ENCODE measurements around the gene BPIFB2. TPM values are rescaled to one million over a fixed set of nuclear protein-coding genes. Genes with fewer than 3 reads are reported as not detected.

The BPIFB2 gene
- total and polyA plus RNA-seq, 10 of the 15 experiments (the other 5 are each of a cell fraction or from before 2014, with no cell fraction given), result not detected

DNA sequence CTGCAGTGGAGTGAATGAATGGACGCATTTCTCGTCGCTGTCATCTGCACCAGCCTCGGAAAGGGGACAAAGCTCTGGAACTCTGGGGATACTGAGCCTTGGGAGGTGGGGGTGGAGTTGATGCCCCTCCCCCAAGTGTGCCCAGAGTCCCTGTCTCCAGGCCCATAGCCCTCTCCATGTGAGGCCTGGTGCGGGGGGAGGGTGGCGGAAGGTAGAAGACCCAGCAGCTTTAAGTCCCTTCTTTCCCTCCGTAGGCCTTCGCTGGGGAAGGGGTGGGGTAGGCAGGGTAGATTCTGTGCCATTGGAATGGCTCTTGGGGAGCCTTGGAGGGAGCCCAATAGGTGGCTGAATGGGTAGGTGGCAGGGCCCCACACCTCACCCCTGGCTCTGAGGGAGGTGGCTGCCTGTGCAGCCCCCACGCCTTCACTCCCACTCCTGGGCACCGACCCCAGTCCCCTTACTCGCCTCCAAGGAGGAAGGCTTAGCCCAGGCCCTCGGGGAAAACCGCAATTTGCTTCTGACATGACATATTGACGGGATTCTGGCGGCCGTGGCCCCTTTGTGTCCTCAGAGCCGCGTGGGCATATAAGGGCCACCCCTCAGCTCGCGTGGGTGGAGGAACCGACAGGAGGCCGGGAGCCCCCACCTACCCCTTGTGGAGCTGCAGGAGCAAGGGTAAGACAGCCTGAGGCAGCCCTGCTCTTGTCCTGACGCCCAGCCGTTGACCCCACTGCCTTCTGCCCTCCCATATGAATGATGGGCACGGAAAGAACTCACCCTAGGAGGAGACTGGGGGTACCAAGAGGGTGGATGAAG is 46.0 kb downstream of the BPIFB2 start, which contains the start of gene BPIFB3 (continued):
- TF ChIP-seq, protein P1, sequence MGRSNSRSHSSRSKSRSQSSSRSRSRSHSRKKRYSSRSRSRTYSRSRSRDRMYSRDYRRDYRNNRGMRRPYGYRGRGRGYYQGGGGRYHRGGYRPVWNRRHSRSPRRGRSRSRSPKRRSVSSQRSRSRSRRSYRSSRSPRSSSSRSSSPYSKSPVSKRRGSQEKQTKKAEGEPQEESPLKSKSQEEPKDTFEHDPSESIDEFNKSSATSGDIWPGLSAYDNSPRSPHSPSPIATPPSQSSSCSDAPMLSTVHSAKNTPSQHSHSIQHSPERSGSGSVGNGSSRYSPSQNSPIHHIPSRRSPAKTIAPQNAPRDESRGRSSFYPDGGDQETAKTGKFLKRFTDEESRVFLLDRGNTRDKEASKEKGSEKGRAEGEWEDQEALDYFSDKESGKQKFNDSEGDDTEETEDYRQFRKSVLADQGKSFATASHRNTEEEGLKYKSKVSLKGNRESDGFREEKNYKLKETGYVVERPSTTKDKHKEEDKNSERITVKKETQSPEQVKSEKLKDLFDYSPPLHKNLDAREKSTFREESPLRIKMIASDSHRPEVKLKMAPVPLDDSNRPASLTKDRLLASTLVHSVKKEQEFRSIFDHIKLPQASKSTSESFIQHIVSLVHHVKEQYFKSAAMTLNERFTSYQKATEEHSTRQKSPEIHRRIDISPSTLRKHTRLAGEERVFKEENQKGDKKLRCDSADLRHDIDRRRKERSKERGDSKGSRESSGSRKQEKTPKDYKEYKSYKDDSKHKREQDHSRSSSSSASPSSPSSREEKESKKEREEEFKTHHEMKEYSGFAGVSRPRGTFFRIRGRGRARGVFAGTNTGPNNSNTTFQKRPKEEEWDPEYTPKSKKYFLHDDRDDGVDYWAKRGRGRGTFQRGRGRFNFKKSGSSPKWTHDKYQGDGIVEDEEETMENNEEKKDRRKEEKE (IDR thresholded peaks at IDR 0.05), result no peak
- no peak for TF ChIP-seq RBBP5 (conservative IDR thresholded peaks at IDR 0.05)
- no peak for TF ChIP-seq SUPT20H (IDR thresholded peaks at IDR 0.05; ENCODE audit: borderline replicate concordance, control insufficient read depth, low read depth, low read length)
- TF ChIP-seq, protein P2, sequence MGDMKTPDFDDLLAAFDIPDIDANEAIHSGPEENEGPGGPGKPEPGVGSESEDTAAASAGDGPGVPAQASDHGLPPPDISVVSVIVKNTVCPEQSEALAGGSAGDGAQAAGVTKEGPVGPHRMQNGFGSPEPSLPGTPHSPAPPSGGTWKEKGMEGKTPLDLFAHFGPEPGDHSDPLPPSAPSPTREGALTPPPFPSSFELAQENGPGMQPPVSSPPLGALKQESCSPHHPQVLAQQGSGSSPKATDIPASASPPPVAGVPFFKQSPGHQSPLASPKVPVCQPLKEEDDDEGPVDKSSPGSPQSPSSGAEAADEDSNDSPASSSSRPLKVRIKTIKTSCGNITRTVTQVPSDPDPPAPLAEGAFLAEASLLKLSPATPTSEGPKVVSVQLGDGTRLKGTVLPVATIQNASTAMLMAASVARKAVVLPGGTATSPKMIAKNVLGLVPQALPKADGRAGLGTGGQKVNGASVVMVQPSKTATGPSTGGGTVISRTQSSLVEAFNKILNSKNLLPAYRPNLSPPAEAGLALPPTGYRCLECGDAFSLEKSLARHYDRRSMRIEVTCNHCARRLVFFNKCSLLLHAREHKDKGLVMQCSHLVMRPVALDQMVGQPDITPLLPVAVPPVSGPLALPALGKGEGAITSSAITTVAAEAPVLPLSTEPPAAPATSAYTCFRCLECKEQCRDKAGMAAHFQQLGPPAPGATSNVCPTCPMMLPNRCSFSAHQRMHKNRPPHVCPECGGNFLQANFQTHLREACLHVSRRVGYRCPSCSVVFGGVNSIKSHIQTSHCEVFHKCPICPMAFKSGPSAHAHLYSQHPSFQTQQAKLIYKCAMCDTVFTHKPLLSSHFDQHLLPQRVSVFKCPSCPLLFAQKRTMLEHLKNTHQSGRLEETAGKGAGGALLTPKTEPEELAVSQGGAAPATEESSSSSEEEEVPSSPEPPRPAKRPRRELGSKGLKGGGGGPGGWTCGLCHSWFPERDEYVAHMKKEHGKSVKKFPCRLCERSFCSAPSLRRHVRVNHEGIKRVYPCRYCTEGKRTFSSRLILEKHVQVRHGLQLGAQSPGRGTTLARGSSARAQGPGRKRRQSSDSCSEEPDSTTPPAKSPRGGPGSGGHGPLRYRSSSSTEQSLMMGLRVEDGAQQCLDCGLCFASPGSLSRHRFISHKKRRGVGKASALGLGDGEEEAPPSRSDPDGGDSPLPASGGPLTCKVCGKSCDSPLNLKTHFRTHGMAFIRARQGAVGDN (IDR thresholded peaks at IDR 0.05), result no peak

Measured in GM12878 (cell line).